Lower lobe of right lung (tissue), 2 donors: ENCODE measurements around the gene ADGRF3. TPM values are rescaled to one million over a fixed set of nuclear protein-coding genes. Genes with fewer than 3 reads are reported as not detected.
"Not testable (repeated sequence)": the region's sequence is repeated elsewhere in the genome, so short reads cannot be mapped to it uniquely, and the experiment has no call there.

Experiments
- ATAC-seq, 2 donors: fragments of 200-7000 bp; cut with Tn5 transposase; one replicate each; pipeline ENCODE4 v1.9.1; 2020 to 2022; ENCODE audit warnings: mild to moderate bottlenecking in 2 of 2, moderate library complexity in 2 of 2
- DNase-seq: peaks from one replicate; pipeline ENCODE4 v3.0.0-alpha.2; 2020
- H3K27ac ChIP-seq: fragments of 200-600 bp; one replicate; pipeline ENCODE4 v1.8.0; 2022
- H3K27me3 ChIP-seq: fragments of 200-600 bp; one replicate; pipeline ENCODE4 v1.8.0; 2022; ENCODE audit warnings: low read depth
- H3K36me3 ChIP-seq: fragments of 200-600 bp; one replicate; pipeline ENCODE4 v1.8.0; 2022; ENCODE audit warnings: mild to moderate bottlenecking
- H3K4me1 ChIP-seq: fragments of 200-600 bp; one replicate; pipeline ENCODE4 v1.8.0; 2022
- H3K4me3 ChIP-seq: fragments of 200-600 bp; one replicate; pipeline ENCODE4 v1.8.0; 2022; ENCODE audit warnings: mild to moderate bottlenecking
- H3K9me3 ChIP-seq: fragments of 200-600 bp; one replicate; pipeline ENCODE4 v1.8.0; 2022
- intact Hi-C: fragments of 100-400 bp; cut with DNase I; formaldehyde crosslinking; loops from one replicate; pipeline ENCODE4 v1.11.0; 2022
- total RNA-seq: library from RNA; stranded (reverse); fragmentation: NEBNext Ultra II Directional; extraction: Animal tissue kit (Norgen Biotek cat#: 25700); gene quantifications from one replicate; pipeline ENCODE4 v1.2.1, GENCODE V29; 2021
- TF ChIP-seq, protein P1 (sequence below): fragments of 200-600 bp; IDR thresholded peaks from one replicate; pipeline ENCODE4 v1.8.0; 2022; ENCODE audit warnings: antibody characterized with exemption, mild to moderate bottlenecking
- donor health status: DM: no; HTN: yes; CAD: no; lungs with severe emphysema.

ADGRF3 gene
- total RNA-seq, 1 donor from 2014 or later, result 0.35 TPM

DNA sequence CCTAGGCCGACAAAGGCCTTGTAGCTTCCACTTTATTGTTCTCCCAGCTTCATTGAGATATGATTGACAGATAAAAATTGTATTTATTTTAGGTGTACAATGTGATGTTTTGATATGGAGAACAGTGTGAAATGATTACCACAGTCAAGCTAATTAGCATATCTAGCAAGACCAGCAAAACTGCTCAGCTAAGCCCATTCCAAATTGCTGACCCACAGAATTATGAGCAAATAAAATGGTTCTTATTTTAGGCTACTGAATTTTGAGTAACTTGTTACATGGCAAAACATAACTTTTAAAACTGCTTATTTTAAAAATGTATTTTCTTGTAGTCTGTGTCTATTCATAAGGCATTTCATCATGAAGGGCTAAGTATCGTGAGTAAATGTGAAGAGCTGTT lies 9.3 kb downstream of the ADGRF3 start:
- TF ChIP-seq, protein P1, sequence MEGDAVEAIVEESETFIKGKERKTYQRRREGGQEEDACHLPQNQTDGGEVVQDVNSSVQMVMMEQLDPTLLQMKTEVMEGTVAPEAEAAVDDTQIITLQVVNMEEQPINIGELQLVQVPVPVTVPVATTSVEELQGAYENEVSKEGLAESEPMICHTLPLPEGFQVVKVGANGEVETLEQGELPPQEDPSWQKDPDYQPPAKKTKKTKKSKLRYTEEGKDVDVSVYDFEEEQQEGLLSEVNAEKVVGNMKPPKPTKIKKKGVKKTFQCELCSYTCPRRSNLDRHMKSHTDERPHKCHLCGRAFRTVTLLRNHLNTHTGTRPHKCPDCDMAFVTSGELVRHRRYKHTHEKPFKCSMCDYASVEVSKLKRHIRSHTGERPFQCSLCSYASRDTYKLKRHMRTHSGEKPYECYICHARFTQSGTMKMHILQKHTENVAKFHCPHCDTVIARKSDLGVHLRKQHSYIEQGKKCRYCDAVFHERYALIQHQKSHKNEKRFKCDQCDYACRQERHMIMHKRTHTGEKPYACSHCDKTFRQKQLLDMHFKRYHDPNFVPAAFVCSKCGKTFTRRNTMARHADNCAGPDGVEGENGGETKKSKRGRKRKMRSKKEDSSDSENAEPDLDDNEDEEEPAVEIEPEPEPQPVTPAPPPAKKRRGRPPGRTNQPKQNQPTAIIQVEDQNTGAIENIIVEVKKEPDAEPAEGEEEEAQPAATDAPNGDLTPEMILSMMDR, result no peak
- ATAC-seq (no peak), DNase-seq (no peak)
- H3K4me1 ChIP-seq, result no peaks in the 10 kb centered on the region
- H3K36me3 ChIP-seq, result no peaks in the 10 kb centered on the region
- no peak overlapping the region for H3K27ac ChIP-seq
- H3K9me3 ChIP-seq, result no peaks in the 10 kb centered on the region
- no peaks in the 10 kb centered on the region for H3K27me3 ChIP-seq
- intact Hi-C loops, result no loop called here
- no peak overlapping the region for H3K4me3 ChIP-seq

DNA sequence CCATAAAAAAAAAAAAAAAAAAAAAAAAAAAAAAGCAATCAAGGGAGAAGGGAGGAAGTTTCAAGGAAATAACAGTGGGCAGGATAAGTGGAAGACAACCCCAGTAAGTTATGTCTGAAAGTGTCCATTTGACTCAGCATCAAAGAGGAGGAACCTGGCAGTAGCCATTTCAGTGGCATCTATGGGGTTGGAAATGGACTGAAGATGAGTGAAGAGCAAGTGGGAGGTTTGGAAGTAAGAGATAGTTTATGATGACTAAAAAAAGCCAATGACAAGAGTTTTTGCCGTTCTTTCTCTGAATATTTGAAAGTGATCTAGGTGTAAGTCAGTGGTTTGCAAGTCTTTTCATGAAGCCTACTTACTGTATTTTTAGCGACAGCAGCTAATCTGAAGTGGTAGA lies 9.9 kb downstream of the ADGRF3 start:
- ATAC-seq, result no peak
- intact Hi-C loops, result no loop called here
- Histone ChIP-seq H3K4me3 (no peak overlapping the region), H3K36me3 (no peaks in the 10 kb centered on the region), H3K27ac (no peak overlapping the region), H3K4me1 (no peaks in the 10 kb centered on the region), H3K27me3 (no peaks in the 10 kb centered on the region), H3K9me3 (no peaks in the 10 kb centered on the region)
- no peak for DNase-seq
- TF ChIP-seq, protein P1, result no peak

DNA sequence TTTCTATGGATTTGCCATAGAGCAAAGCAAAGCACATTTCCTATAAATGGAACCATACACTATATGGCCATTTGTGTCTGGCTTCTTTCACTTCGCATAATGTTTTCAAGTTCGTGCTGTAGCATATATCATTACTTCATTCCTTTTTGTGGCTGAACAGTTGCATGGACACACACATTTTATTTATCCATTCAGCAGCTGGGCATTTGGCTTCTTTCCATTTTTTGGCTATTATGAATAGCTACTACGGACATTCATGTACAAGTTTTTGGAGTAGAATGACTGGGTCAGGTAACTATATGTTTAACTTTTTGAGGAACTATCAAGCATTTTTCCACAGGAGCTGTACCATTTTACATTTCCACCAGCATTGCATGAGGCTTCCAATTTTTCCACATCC lies 11.4 kb downstream of the ADGRF3 start:
- Histone ChIP-seq H3K27me3 (no peaks in the 10 kb centered on the region), H3K27ac (no peak overlapping the region), H3K9me3 (no peaks in the 10 kb centered on the region), H3K36me3 (no peaks in the 10 kb centered on the region), H3K4me1 (peaks cover under 1% of the 10 kb centered on the region), H3K4me3 (no peak overlapping the region)
- TF ChIP-seq, protein P1, result no peak
- no peak for DNase-seq
- intact Hi-C loops, result no loop called here
- ATAC-seq, result no peak

DNA sequence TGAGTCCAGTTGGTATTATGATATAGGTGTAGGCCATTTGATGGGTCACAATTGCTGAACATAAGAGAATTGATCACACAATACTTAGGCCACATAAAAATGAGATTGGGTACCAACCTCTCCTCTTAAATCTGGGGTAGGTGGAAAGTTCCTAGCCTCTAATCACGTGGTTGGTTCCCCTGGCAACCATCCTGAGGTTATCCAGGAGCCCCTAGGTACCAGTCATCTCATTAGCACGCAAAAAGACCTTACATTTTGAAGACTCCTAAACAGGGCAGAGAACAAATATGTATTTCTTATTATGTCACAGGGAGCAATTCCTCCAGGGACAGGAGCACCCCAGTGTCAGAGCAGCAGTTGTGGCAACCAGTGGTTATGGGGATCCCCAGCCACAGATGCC lies 13.3 kb downstream of the ADGRF3 start:
- Histone ChIP-seq H3K4me1 (peaks cover 7% of the 10 kb centered on the region), H3K9me3 (no peaks in the 10 kb centered on the region), H3K36me3 (no peaks in the 10 kb centered on the region), H3K27me3 (no peaks in the 10 kb centered on the region), H3K27ac (no peak overlapping the region), H3K4me3 (no peak overlapping the region)
- TF ChIP-seq, protein P1, result no peak
- ATAC-seq, result no peak
- no peak for DNase-seq
- intact Hi-C loops, result no loop called here

DNA sequence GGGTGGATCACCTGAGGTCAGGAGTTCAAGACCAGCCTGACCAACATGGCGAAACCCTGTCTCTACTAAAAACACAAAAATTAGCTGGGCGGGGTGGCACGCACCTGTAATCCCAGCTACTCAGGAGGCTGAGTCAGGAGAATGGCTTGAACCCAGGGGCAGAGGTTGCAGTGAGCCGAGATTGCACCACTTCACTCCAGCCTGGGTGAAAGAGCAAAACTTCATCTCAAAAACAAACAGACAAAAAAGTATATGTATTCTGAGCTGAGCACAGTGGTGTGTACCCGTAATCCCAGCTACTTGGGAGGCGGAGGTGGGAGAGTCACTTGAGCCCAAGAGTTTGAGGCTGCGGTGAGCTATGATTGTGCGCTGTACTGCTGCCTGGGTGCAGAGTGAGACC lies 15.3 kb downstream of the ADGRF3 start:
- H3K27me3 ChIP-seq, H3K4me3 ChIP-seq, H3K9me3 ChIP-seq, intact Hi-C loops, H3K27ac ChIP-seq, ATAC-seq, DNase-seq, H3K36me3 ChIP-seq, H3K4me1 ChIP-seq: not testable (repeated sequence)

DNA sequence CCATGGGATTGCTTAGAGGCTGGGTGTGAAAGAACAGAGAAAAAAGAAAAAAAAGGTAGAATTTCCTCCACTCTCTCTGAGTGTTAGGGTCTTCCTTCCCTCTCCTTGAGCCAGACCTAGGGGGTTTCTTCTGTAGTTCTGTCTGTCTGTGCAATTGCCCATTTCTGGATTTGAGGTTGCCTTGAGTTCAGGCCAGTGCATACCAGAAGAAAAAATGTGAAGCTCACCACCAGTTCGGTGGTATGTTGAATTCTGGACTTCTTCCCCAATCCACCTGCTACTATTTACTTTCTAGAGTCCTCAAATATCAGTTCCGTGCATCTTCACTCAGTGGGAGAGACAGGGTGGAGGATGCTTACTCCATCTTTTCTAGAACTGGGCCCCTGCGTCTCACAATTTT lies 16.0 kb downstream of the ADGRF3 start:
- peak in 1 of 2 donors; percentile 11 for ATAC-seq
- peaks cover 7% of the 10 kb centered on the region for H3K4me1 ChIP-seq
- H3K4me3 ChIP-seq, result no peak overlapping the region
- TF ChIP-seq, protein P1, result no peak
- DNase-seq, result no peak
- H3K36me3 ChIP-seq, result no peaks in the 10 kb centered on the region
- intact Hi-C loops, result no loop called here
- H3K9me3 ChIP-seq, result no peaks in the 10 kb centered on the region
- no peak overlapping the region for H3K27ac ChIP-seq
- no peaks in the 10 kb centered on the region for H3K27me3 ChIP-seq
